GOT3 (cell line): ENCODE results near the gene PPARA.

Experiments
- DNase-seq: peaks from one replicate; lab custom pipeline; 2025; ENCODE audit warnings: mixed read lengths; lab: John Stamatoyannopoulos, UW

PPARA gene

DNA sequence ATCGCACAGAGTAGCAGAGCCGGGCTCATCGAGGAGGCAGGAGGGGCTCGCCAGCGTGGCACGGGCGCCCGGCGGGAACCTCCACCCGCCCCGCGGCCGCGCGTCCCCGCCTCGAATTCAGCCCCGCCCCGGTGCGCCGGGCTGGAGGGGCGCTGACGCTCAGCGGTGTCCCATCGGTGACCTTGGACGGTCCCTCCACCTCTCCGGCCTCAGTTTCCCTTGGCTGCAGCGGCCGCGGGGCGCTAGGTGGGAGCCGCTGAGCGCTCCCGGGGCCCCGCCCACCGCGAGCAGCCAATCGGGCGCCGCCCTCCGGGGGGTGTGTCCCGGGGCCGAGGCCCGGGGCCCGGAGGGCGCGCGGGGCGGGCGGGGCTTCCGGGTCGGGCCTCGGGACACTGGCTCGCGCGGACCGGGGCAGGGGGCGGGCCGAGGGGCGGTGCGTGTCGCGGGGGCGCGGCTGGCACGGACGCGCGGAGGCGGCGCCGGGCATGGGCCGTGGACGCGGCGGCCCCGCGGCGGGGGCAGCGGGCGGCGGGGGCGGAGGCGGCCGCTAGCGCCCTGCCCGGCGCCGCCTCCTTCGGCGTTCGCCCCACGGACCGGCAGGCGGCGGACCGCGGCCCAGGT is at the start of gene PPARA:
TSS of gene PPARA (plus strand) at position 493 of the 621 bp plus-strand sequence. CDS start 47,858 bp downstream, outside the sequence.
- peak; percentile 64 for DNase-seq

GRCh38 chr22:46102159-46102558 is 48.2 kb upstream of the PPARA start:
- no peak for DNase-seq

- no peak for DNase-seq
Measured at GRCh38 chr22:46102752-46103151, 47.6 kb upstream of the PPARA start.

DNA sequence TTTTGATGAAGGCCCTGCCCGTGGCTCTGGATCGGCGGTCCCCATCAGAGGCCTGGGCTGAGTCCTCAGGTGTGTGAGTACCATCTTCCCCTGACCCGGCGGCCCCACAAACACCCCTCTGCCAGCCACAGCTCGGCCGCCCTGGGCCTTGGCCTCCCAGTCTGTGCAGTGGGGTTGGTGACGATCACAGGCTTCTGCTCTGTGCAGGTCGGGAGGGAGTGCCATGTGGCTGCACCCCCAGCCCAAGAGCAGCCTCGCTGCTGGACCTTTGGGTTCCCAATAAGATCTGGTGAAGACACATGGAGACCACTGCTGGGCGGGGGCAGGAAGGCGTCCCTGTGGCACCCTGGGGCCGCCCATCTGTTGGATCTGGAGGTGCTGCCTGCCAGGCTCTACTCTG is 47.1 kb upstream of the PPARA start:
- DNase-seq: no peak

DNA sequence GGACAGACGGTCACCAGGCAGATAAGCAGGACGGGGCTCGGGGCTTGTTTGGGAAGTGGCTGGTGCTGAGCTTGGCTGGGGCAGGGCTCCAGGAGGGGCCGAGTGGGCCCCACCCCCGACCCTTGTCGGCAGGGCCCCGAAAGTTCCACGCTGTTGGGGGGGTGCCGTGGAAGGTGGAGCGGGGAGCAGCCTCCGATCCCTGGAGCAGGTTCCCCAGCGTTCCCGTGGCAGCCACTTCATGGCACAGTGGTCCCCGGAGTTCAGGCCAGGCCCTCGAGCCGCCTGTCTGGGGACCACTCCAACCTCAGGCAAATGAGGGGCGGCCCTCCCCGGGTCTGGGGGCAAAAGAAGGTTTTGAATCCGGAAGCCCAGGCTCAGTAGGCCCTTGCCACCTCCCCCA is 46.7 kb upstream of the PPARA start:
- no peak for DNase-seq

DNA sequence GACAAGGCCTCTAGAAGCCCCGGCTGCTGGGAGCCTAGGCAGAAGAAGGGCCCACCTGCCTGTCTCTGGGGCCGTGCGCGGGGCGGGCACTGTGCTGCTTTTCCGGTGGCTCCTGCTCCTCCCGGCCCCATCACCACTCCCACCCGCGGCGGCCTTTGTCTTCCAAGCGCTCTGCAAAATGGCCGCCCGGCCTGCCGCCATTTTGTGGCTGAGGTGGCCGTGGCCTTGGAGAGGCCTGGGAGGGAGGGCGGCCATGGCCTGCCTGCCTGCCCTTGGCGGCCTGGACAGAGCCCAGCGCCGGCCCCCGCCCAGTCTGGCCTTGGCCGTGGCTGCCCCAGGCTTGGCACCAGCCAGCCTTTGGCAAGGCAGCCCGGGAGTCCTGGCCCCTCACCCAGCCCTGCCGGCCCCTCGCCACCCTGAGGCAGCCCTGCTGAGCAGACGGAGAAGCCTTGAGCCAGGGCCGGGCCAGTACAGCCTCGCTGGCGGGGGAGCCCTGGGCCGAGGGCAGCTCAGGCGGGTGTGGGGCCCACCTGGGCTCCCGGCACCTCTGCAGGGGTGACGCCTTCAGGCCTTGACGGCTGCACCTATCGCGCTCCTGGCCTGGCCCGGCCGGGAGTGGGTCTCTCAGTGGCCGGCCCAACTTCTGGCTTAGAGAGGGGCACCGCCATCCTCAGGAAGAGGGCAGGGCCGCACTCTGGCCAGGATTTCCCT is 46.0 kb upstream of the PPARA start:
- DNase-seq: no peak

DNA sequence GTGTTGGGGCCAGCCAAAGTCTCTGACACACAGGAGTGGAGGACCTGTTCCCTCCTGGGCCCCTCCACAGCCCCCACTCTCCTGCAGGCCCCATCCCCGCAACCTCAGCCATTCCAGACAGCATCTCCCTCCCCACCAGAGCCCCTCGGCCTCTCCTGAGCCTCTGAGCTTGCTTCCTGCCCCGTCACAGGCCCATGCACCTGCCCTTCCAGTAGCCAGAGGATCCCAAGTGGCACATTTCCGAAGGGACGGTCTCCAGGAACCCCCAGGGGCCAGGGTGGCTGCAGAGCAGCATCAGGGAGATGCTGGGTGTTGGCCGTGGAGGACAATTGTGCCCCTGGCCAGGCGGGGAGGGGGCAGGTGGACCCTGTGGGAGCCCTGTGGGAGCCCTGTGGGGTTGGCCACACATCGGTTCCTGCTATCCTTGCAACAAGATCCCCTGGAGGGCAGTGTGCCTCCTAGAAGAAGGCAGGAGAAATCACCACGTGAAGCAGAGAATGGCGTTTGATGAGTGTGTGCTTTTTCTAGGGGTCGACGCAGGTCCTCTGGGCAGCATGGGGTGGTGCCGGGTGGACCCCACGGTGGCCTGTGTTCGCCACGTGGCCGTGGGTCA is 45.3 kb upstream of the PPARA start:
- no peak for DNase-seq

GRCh38 chr22:46105494-46106278 is 44.6 kb upstream of the PPARA start:
- DNase-seq: no peak

DNA sequence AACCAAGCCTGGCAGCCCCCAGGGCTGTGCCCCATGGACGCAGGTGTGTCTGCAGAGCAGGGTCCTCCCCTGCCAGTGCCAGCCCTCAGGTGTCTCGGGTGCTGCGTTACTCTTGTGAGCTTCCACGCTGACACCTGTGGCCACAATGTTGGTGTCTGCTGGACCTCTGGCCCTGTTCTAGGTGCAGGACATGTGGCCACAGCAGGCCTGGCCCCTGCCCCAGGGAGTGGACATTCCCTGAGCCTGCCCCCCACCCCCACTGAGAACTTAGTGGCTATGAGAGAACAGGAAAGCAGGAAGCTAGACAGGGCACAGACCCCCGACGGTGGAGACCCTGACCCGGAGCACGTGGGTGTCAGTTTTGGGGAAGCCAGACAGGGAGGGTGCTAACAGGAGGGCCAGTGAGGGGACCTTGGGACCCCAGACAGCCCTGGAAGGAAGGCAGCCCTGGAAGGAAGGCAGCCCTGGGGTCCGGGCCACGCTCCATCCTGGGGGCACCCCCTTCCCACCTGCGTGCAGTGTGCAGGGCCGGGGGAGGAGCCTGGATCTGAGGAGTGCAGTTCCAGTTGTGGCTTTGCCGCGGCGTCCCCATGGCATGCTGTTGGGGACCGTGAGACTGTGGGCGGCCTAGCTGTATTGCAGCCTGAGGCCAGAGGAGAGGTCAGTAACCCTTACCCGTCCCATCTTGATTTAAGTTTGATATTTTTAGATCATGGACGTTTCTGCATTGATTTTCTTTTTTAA is 43.9 kb upstream of the PPARA start:
- no peak for DNase-seq

- DNase-seq: no peak
Measured at GRCh38 chr22:46107089-46107664, 43.1 kb upstream of the PPARA start.

GRCh38 chr22:46107753-46108563 is 42.4 kb upstream of the PPARA start:
- no peak for DNase-seq

GRCh38 chr22:46108564-46109473 is 41.5 kb upstream of the PPARA start:
- no peak for DNase-seq

DNA sequence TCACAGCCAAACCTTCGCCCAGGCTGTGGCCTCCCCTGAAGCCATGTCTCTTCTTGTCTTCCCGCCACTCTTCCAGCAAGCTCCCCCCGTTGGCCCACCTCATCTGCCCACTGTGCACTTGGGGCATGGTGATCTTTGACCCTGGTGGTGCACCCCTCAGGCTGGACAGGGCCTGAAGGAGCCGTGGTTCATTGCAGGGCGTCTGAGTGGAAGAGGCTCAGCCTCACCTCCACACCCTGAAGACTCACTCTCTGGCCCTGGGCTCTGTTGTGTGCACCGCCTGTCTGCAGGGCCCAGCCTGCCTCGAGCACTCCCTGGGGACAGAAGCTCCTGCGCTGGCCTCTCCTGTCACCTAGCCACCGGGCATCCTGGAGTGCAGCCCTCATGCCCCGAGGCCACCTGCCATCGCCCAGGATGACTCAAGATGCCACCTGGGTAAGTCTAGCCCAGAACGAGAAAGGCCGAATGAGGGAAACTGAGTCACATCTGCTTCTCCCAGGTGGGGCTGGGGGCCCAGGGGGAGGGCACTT is 40.8 kb upstream of the PPARA start:
- DNase-seq: no peak

DNA sequence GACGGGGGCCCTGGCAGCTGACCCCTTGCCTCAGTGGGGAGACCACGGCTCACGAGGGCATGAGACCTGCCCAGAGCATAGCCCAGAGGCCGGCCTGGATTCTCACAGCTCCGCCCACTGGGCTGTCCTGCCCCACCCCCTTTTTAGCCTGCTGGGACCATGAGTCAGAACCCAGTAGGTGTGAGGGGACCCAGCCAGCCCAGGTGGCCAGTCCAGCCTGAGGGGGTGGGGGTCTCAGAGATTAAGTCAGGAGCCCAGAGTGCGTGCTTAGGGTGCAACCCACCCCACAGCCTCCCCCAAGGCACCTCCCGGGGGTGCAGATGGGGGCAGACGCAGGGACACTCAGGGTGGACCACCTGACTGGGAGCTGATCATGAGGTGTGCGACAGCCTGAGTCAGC is 40.1 kb upstream of the PPARA start:
- DNase-seq: no peak

- no peak for DNase-seq
Measured at GRCh38 chr22:46111645-46112306, 38.5 kb upstream of the PPARA start.

GRCh38 chr22:46112405-46112804 is 37.9 kb upstream of the PPARA start:
- no peak for DNase-seq

- no peak for DNase-seq
Measured at GRCh38 chr22:46113110-46113909, 37.0 kb upstream of the PPARA start.
